ENCODE data around the gene DXO. TPM values are rescaled to one million over a fixed set of nuclear protein-coding genes. Genes with fewer than 3 reads are reported as not detected.

The DXO gene
- total and polyA plus RNA-seq, 2 of the 13 experiments (the other 11 are each of a cell fraction or from before 2014, with no cell fraction given) = 18.6 to 26.2 TPM

- TF ChIP-seq JARID2 (CRISPR knock-in tag; IDR thresholded peaks at IDR 0.05; ENCODE audit: insufficient replicate concordance) (no peak), ONECUT2 (CRISPR knock-in tag; IDR thresholded peaks at IDR 0.05) (peak; percentile 57), ZNF431 (CRISPR knock-in tag; IDR thresholded peaks at IDR 0.05; ENCODE audit: borderline replicate concordance, low read depth) (peak; percentile 61; the same call in 1 of the 2 replicates), ZSCAN12 (CRISPR knock-in tag; IDR thresholded peaks at IDR 0.05) (peak; percentile 79; the same call in 1 of the 2 replicates), ZNF660 (CRISPR knock-in tag; IDR thresholded peaks at IDR 0.05; ENCODE audit: borderline replicate concordance, low read depth) (no peak), MNT (IDR thresholded peaks at IDR 0.05) (peak; percentile 75), ZKSCAN8 (CRISPR knock-in tag; IDR thresholded peaks at IDR 0.05; ENCODE audit: borderline replicate concordance) (peak; percentile 61; the same call in 1 of the 2 replicates), ZNF350 (CRISPR knock-in tag; IDR thresholded peaks at IDR 0.05; ENCODE audit: borderline replicate concordance, low read depth) (peak; percentile 98), KDM6A (CRISPR knock-in tag; IDR thresholded peaks at IDR 0.05; ENCODE audit: low read depth) (0 out of 2 replicates have a peak, but pooled peaks have one; percentile 11), MED8 (CRISPR knock-in tag; IDR thresholded peaks at IDR 0.05; ENCODE audit: insufficient replicate concordance) (no peak), NAIF1 (CRISPR knock-in tag; IDR thresholded peaks at IDR 0.05; ENCODE audit: borderline replicate concordance) (peak; percentile 59; the same call in 1 of the 2 replicates), NR2F2 (IDR thresholded peaks at IDR 0.05; ENCODE audit: borderline replicate concordance, low read depth) (peak; percentile 93), ESRRA (CRISPR knock-in tag; IDR thresholded peaks at IDR 0.05; ENCODE audit: low read depth) (no peak; the same call in 1 of the 2 replicates), JUNB (CRISPR knock-in tag; IDR thresholded peaks at IDR 0.05; ENCODE audit: borderline replicate concordance) (no peak)
- TF ChIP-seq, protein P1, sequence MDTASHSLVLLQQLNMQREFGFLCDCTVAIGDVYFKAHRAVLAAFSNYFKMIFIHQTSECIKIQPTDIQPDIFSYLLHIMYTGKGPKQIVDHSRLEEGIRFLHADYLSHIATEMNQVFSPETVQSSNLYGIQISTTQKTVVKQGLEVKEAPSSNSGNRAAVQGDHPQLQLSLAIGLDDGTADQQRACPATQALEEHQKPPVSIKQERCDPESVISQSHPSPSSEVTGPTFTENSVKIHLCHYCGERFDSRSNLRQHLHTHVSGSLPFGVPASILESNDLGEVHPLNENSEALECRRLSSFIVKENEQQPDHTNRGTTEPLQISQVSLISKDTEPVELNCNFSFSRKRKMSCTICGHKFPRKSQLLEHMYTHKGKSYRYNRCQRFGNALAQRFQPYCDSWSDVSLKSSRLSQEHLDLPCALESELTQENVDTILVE (CRISPR knock-in tag; IDR thresholded peaks at IDR 0.05) = peak; percentile 97
- TF ChIP-seq, protein P2, sequence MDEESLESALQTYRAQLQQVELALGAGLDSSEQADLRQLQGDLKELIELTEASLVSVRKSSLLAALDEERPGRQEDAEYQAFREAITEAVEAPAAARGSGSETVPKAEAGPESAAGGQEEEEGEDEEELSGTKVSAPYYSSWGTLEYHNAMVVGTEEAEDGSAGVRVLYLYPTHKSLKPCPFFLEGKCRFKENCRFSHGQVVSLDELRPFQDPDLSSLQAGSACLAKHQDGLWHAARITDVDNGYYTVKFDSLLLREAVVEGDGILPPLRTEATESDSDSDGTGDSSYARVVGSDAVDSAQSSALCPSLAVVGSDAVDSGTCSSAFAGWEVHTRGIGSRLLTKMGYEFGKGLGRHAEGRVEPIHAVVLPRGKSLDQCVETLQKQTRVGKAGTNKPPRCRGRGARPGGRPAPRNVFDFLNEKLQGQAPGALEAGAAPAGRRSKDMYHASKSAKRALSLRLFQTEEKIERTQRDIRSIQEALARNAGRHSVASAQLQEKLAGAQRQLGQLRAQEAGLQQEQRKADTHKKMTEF (CRISPR knock-in tag; IDR thresholded peaks at IDR 0.05) = peak; percentile 99
- TF ChIP-seq, protein P3, sequence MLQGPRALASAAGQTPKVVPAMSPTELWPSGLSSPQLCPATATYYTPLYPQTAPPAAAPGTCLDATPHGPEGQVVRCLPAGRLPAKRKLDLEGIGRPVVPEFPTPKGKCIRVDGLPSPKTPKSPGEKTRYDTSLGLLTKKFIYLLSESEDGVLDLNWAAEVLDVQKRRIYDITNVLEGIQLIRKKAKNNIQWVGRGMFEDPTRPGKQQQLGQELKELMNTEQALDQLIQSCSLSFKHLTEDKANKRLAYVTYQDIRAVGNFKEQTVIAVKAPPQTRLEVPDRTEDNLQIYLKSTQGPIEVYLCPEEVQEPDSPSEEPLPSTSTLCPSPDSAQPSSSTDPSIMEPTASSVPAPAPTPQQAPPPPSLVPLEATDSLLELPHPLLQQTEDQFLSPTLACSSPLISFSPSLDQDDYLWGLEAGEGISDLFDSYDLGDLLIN (CRISPR knock-in tag; IDR thresholded peaks at IDR 0.05; ENCODE audit: borderline replicate concordance) = peak; percentile 96
- TF ChIP-seq, protein P4, sequence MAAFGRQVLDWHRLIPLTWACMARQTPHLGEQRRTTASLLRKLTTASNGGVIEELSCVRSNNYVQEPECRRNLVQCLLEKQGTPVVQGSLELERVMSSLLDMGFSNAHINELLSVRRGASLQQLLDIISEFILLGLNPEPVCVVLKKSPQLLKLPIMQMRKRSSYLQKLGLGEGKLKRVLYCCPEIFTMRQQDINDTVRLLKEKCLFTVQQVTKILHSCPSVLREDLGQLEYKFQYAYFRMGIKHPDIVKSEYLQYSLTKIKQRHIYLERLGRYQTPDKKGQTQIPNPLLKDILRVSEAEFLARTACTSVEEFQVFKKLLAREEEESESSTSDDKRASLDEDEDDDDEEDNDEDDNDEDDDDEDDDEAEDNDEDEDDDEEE (CRISPR knock-in tag; IDR thresholded peaks at IDR 0.05) = 0 out of 2 replicates have a peak, but pooled peaks have one; percentile 53
- TF ChIP-seq, protein P5, sequence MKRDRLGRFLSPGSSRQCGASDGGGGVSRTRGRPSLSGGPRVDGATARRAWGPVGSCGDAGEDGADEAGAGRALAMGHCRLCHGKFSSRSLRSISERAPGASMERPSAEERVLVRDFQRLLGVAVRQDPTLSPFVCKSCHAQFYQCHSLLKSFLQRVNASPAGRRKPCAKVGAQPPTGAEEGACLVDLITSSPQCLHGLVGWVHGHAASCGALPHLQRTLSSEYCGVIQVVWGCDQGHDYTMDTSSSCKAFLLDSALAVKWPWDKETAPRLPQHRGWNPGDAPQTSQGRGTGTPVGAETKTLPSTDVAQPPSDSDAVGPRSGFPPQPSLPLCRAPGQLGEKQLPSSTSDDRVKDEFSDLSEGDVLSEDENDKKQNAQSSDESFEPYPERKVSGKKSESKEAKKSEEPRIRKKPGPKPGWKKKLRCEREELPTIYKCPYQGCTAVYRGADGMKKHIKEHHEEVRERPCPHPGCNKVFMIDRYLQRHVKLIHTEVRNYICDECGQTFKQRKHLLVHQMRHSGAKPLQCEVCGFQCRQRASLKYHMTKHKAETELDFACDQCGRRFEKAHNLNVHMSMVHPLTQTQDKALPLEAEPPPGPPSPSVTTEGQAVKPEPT (CRISPR knock-in tag; IDR thresholded peaks at IDR 0.05; ENCODE audit: low read depth) = 0 out of 2 replicates have a peak, but pooled peaks have one; percentile 1
Observed at GRCh38 chr6:31958741-31959739, 12.9 kb downstream of the DXO start, which contains the start of the genes NELFE and SKIC2 (continued).

Data from HepG2 (cell line).